HG03097 (cell line): ENCODE results near the gene NLGN2.

Experiments
- ATAC-seq: cut with Tn5 transposase; IDR thresholded peaks from one replicate; pipeline ENCODE4 v1.9.1; 2021; ENCODE audit not compliant: unreplicated experiment, low FRiP score

NLGN2 gene

GRCh38 chr17:7411427-7411750 is 3.7 kb downstream of the NLGN2 start:
- no peak for ATAC-seq

GRCh38 chr17:7413346-7413985 is 5.8 kb downstream of the NLGN2 start:
- ATAC-seq, result no peak

GRCh38 chr17:7414837-7415236 is 7.2 kb downstream of the NLGN2 start:
- no peak for ATAC-seq

GRCh38 chr17:7415784-7416183 is 8.1 kb downstream of the NLGN2 start:
- no peak for ATAC-seq

DNA sequence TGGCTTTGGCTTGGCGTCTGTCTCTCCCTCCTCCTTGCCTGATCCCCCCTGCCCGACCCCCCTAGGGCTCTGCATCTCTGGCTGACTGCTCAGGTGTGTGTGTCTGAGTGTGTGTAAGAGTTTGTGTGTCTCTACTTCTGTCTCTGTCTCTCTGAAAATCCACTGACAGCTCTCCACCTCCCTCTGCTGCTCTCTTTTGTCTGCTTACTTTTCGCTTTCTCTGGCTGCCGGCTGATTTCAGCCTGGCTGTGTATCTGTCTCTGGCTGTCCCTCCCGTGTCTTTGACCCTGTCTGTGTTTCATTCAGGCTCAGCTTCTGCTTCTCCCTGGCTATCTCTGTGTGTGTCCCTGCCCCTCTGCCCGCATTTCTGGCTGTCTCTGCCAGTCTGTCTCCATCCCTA is 8.7 kb downstream of the NLGN2 start:
- no peak for ATAC-seq

- ATAC-seq, result no peak
These were observed 9.5 kb downstream of the NLGN2 start for GRCh38 chr17:7417056-7417655.

DNA sequence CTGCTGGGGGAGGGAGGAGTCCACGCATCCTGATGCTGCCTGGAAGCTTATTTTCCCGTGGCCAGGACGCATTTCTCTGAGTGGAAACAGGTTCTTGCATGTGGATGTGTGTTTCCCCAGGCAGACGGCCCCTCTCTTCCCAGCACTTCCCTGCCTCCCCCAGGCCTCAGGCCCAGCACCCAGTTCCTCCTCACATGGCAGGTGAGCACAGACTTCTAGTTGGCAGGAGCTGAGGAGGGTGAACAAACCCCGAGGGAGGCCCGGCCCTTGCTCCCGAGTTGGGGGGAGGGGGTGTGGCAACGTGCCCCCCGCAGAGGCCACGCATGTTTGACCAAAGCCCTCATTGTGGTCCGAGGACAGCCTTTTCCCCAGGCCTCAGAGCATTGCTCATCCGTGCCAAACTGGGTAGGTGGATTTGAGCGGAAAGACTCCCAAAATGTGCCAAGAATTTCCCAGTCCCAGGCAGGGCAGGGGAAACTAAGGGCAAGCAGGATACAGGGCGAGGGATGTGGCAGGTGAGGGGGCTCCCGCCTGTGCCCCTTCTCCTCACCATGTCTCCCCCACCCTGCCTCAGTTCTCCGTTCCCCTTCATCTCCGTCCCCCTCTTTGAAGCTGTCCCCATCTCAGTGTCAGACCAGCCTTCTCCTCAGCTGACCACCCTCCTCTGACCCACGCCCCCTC is 11.0 kb downstream of the NLGN2 start:
- ATAC-seq, result no peak

DNA sequence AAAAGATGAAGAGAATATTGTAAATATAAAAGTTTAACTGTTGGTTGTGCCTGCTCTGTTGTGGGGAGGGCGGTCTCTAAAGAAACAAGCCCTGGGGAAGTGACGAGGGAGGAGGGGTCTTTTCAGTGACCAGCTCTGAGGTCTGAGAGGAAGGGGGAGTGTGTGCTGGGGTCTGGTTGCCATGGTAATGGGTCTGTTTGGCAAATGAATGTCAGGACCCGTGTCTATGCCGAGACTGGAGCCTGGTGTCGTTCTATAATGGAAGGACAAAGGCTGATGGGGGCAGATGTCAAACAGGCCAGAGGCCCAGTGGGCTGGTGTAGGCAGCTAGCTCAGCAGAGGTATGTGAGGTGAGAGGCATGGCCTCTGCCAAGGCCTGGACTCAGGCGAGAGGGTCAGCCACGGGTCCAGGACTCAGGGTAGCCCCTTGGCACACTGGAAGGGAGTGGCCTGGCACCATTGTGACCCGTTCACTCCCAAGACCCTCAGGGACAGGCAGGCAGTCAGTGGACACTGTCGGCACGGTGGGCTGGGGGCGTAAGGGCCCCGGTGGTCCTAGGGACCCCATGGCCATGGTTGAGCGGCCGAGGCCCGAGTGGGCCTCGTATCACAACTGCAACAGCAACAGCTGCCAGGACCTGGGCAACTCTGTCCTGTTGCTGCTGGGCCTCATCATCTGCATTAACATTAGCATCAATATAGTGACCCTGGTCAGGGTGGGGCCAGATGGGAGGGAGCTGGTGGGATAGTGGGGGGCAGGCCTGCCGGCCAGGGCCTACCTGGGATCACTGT is 12.4 kb downstream of the NLGN2 start, which contains the start of gene SPEM1:
SPEM1 (plus strand) TSS at position 506 of the 792 bp plus-strand sequence; CDS start at position 567, 61 bp downstream.
- no peak for ATAC-seq

GRCh38 chr17:7421186-7421585 is 13.5 kb downstream of the NLGN2 start:
- ATAC-seq, result no peak

DNA sequence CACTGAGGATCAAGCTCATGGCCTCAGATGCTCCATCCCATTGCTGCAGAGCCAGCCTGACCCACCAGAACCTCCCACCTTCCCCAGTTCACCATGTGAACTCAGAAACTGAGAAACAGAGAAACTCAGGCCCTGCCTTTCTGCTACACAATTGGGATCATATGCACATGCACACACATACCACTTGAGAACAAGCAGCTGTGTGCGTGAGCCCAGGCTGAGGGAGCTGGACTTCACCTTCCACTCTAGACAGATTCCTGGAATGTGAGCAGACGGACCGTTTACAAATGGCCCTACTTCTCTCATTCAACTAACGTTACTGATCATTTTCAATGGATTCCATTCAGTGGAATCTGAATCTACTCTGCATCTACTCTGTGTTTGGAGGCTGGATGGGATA is 16.0 kb downstream of the NLGN2 start:
- no peak for ATAC-seq

- ATAC-seq, result no peak
These were observed 17.7 kb downstream of the NLGN2 start, which contains the start of gene SPEM2 for GRCh38 chr17:7425316-7425715. TSS of gene SPEM2 (plus strand) at chr17:7425616. CDS start at chr17:7425689, 73 bp downstream.

DNA sequence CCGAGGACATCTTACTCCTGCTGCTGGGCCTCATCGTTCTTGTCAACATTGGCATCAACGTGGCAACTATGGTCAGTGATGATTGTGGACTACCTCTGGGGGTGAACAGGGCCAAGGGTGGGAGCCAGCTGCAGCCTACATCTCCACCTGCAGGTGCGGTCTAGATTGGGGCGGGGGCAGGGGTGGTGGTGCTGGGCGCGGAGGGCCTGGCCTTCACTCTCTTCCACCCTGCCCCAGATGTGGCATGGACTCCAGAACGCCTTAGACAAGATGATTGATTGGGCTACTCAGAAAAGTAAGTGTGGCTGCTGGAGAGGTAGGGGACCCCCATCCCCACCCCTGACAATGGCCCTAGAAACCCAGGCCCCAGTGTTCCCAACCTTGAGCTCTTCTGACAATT is 18.1 kb downstream of the NLGN2 start:
- no peak for ATAC-seq

GRCh38 chr17:7426203-7426863 is 18.7 kb downstream of the NLGN2 start:
- no peak for ATAC-seq

- no peak for ATAC-seq
These were observed 19.3 kb downstream of the NLGN2 start for GRCh38 chr17:7426896-7427489.

GRCh38 chr17:7427549-7427948 is 19.9 kb downstream of the NLGN2 start:
- ATAC-seq, result no peak

- no peak for ATAC-seq
These were observed 20.9 kb downstream of the NLGN2 start, which contains the start of gene SPEM3 for GRCh38 chr17:7428557-7428956. TSS of gene SPEM3 (plus strand) at chr17:7428857. CDS start at chr17:7428903, 46 bp downstream.

DNA sequence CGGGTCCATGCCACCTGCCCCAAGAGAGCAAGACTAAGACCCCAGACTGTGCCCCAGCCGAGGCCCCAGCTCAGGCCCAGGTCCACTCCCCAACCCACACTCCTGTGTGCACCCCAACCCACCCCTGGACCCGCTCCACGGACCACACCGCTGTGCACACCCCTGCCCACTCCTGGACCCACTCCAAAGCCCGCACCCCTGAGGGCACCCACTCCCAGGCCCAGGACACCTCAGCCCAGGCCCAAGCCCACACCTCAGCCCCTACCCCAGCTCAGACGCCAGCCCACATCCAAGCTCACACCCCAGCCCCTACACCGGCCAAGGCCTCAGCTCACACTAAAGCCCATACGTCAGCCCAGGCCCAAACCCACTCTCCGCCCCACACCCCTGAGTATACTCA is 22.1 kb downstream of the NLGN2 start:
- no peak for ATAC-seq

DNA sequence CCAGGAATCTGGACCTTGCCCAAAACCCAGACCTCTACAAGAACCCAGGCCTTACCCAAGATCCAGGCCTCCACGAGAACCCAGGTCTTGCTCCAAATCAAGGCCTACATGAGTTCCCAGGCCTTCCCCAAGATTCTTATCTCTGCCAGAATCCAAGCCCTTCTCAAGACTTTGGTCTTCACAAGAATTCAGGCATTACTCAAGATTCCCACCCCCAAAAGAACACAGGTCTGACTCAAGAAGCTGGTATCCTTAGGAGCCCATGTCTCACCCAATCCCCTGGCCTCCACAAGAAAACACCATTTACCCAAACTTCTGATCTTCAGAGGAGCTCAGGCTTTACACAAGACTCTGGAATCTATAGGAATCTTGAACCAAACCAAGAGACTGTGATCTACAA is 23.6 kb downstream of the NLGN2 start:
- no peak for ATAC-seq

- no peak for ATAC-seq
These were observed 24.7 kb downstream of the NLGN2 start for GRCh38 chr17:7432296-7432695.
